Mesothelial cell of epicardium (in vitro differentiated cells): ENCODE measurements around the gene TNNT3. TPM values are rescaled to one million over a fixed set of nuclear protein-coding genes. Genes with fewer than 3 reads are reported as not detected.

Experiments
- DNase-seq, 2 experiments: peaks; one replicate each; pipeline ENCODE4 v3.0.0; 2021; ENCODE audit warnings: low spot score in 2 of 2; ENCODE audit not compliant: unreplicated experiment in 2 of 2
- H3K27ac Mint-ChIP-seq: 2 replicates; pipeline ENCODE4 v1.8.0; 2021; ENCODE audit warnings: mixed read lengths
- H3K27me3 Mint-ChIP-seq: 2 replicates; pipeline ENCODE4 v1.8.0; 2021; ENCODE audit warnings: low read depth, mixed read lengths
- H3K36me3 Mint-ChIP-seq: 2 replicates; pipeline ENCODE4 v1.8.0; 2021; ENCODE audit warnings: mixed read lengths
- H3K4me1 Mint-ChIP-seq: 2 replicates; pipeline ENCODE4 v1.8.0; 2021; ENCODE audit warnings: mixed read lengths
- H3K4me3 Mint-ChIP-seq: 2 replicates; pipeline ENCODE4 v1.8.0; 2021; ENCODE audit warnings: mild to moderate bottlenecking, moderate library complexity, mixed read lengths
- H3K9me3 Mint-ChIP-seq: 2 replicates; pipeline ENCODE4 v1.8.0; 2021; ENCODE audit warnings: mixed read lengths
- CTCF ChIP-seq: fragments of 200-600 bp; sonication (generic); IDR thresholded peaks from one replicate; pipeline ENCODE4 v1.5.0; 2021; ENCODE audit warnings: antibody characterized with exemption; ENCODE audit not compliant: unreplicated experiment
- total RNA-seq: library from RNA; stranded (reverse); gene quantifications from 3 replicates; pipeline ENCODE4 v1.2.1, GENCODE V29; 2021

TNNT3 gene
- total RNA-seq, 1 donor from 2014 or later: 15.2 TPM

- Mint-ChIP-seq H3K4me1 (peaks cover 14% of the 10 kb centered on the region), H3K27me3 (no peaks in the 10 kb centered on the region), H3K27ac (no peak overlapping the region), H3K9me3 (no peaks in the 10 kb centered on the region), H3K36me3 (no peaks in the 10 kb centered on the region), H3K4me3 (no peak overlapping the region)
- no peak for TF ChIP-seq CTCF
- no peak for DNase-seq
Measured at GRCh38 chr11:1899686-1900085, 19.8 kb upstream of the TNNT3 start.

GRCh38 chr11:1906181-1906580, 13.3 kb upstream of the TNNT3 start:
- no peak for DNase-seq
- H3K4me3 Mint-ChIP-seq: no peak overlapping the region
- H3K9me3 Mint-ChIP-seq: no peaks in the 10 kb centered on the region
- no peak for TF ChIP-seq CTCF
- peaks cover 46% of the 10 kb centered on the region for H3K4me1 Mint-ChIP-seq
- H3K27me3 Mint-ChIP-seq: no peaks in the 10 kb centered on the region
- peak overlapping the region; percentile 90 for H3K27ac Mint-ChIP-seq
- H3K36me3 Mint-ChIP-seq: no peaks in the 10 kb centered on the region

- Mint-ChIP-seq H3K27ac (peak overlapping the region; percentile 90), H3K9me3 (no peaks in the 10 kb centered on the region), H3K27me3 (no peaks in the 10 kb centered on the region), H3K4me1 (peaks cover 41% of the 10 kb centered on the region), H3K36me3 (no peaks in the 10 kb centered on the region), H3K4me3 (no peak overlapping the region)
- no peak for TF ChIP-seq CTCF
- DNase-seq: no peak
Measured at GRCh38 chr11:1906611-1907423, 12.7 kb upstream of the TNNT3 start.

- H3K9me3 Mint-ChIP-seq: no peaks in the 10 kb centered on the region
- peak overlapping the region; percentile 4 for H3K4me3 Mint-ChIP-seq
- H3K4me1 Mint-ChIP-seq: peaks cover 36% of the 10 kb centered on the region
- no peaks in the 10 kb centered on the region for H3K27me3 Mint-ChIP-seq
- peak overlapping the region; percentile 93 for H3K27ac Mint-ChIP-seq
- DNase-seq: no peak
- no peak for TF ChIP-seq CTCF
- H3K36me3 Mint-ChIP-seq: no peaks in the 10 kb centered on the region
Measured at GRCh38 chr11:1908618-1909017, 10.9 kb upstream of the TNNT3 start.

- Mint-ChIP-seq H3K36me3 (no peaks in the 10 kb centered on the region), H3K4me3 (no peak overlapping the region), H3K27me3 (no peaks in the 10 kb centered on the region), H3K27ac (no peak overlapping the region), H3K9me3 (no peaks in the 10 kb centered on the region), H3K4me1 (peaks cover 34% of the 10 kb centered on the region)
- no peak for DNase-seq
- TF ChIP-seq CTCF: no peak
Measured at GRCh38 chr11:1909524-1909923, 10.0 kb upstream of the TNNT3 start.
